Inferior parietal cortex (tissue), 1 donor: Measurements from ENCODE around the gene PTPRN2.
A peak's percentile ranks its signal among the peaks of the same experiment; 100 is the strongest.

Source experiments
- DNase-seq: peaks from one replicate; pipeline ENCODE4 v3.0.0-alpha.2; 2016; ENCODE audit errors: extremely low spot score

The PTPRN2 gene

GRCh38 chr7:157837047-157837446 is 750.6 kb downstream of the PTPRN2 start:
- DNase-seq = no peak

- no peak for DNase-seq
Observed at GRCh38 chr7:157834501-157835163, 753.0 kb downstream of the PTPRN2 start.

- no peak for DNase-seq
Observed at GRCh38 chr7:157832866-157833607, 754.6 kb downstream of the PTPRN2 start.

GRCh38 chr7:157832421-157832820 is 755.2 kb downstream of the PTPRN2 start:
- DNase-seq = peak; percentile 50

GRCh38 chr7:157832006-157832405 is 755.6 kb downstream of the PTPRN2 start:
- DNase-seq = no peak

GRCh38 chr7:157831143-157831905 is 756.3 kb downstream of the PTPRN2 start:
- no peak for DNase-seq

GRCh38 chr7:157830331-157830730 is 757.3 kb downstream of the PTPRN2 start:
- no peak for DNase-seq

- DNase-seq = no peak
Observed at GRCh38 chr7:157829491-157829890, 758.1 kb downstream of the PTPRN2 start.

- DNase-seq = no peak
Observed at GRCh38 chr7:157828881-157829280, 758.7 kb downstream of the PTPRN2 start.

- no peak for DNase-seq
Observed at GRCh38 chr7:157828190-157828589, 759.4 kb downstream of the PTPRN2 start.

- DNase-seq = no peak
Observed at GRCh38 chr7:157827863-157828160, 759.8 kb downstream of the PTPRN2 start.

GRCh38 chr7:157827045-157827862 is 760.4 kb downstream of the PTPRN2 start:
- DNase-seq = no peak

GRCh38 chr7:157826566-157826965 is 761.1 kb downstream of the PTPRN2 start:
- DNase-seq = no peak

- no peak for DNase-seq
Observed at GRCh38 chr7:157825325-157825724, 762.3 kb downstream of the PTPRN2 start.

GRCh38 chr7:157824819-157825121 is 762.9 kb downstream of the PTPRN2 start:
- no peak for DNase-seq

GRCh38 chr7:157824011-157824818 is 763.4 kb downstream of the PTPRN2 start:
- DNase-seq = no peak

- DNase-seq = no peak
Observed at GRCh38 chr7:157822688-157823031, 765.0 kb downstream of the PTPRN2 start.

GRCh38 chr7:157821959-157822687 is 765.5 kb downstream of the PTPRN2 start:
- no peak for DNase-seq

GRCh38 chr7:157820796-157821195 is 766.8 kb downstream of the PTPRN2 start:
- no peak for DNase-seq

GRCh38 chr7:157819455-157819807 is 768.2 kb downstream of the PTPRN2 start:
- DNase-seq = no peak
